CD4-positive, alpha-beta T cell treated with Interleukin-17A for 4 hours (primary cell): Measurements from ENCODE around the gene ABHD16B.

Experiments used
- DNase-seq: peaks from one replicate; pipeline ENCODE4 v3.0.0-alpha.2; 2020; ENCODE audit warnings: mixed read lengths

ABHD16B gene

DNA sequence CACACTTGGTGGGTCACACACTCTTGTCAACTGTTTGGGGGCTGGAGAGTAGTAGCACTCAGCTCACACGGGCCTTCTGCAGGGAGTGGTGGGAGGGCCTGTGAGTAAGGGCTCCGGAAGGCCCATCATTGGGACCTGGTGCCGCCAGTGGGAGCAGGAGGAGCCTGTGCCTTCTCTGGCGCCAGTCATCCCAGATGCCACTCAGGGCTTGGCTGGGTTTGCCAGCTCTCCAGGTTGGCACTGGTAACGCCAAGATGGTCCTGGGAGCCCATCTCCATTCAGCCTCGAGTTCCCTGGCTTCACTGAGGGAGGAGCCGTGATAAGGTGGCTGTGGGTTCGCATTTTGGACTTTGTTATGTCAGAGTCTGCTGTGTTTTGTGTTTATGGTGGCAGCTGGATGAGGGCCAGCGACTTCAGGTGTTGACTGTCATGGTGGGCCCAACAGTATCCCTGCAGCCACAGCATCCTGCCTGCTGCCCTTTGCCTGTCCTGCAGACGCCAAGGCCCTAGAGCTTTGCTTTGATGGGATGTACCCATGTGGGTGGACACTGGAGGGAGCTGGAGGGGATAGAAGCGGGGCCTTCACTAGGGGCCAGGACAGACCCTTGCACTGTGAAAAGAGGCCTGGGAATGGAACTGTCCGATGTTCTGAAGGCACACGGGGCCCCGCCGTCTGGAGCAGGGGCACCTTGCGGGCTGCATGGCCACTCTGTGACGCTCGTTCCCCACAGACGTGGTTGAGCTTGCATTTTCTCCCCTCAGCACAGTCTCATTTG, 20.3 kb downstream of the ABHD16B start:
- no peak for DNase-seq

- no peak for DNase-seq
Observed at GRCh38 chr20:63882257-63883200, 21.2 kb downstream of the ABHD16B start.

DNA sequence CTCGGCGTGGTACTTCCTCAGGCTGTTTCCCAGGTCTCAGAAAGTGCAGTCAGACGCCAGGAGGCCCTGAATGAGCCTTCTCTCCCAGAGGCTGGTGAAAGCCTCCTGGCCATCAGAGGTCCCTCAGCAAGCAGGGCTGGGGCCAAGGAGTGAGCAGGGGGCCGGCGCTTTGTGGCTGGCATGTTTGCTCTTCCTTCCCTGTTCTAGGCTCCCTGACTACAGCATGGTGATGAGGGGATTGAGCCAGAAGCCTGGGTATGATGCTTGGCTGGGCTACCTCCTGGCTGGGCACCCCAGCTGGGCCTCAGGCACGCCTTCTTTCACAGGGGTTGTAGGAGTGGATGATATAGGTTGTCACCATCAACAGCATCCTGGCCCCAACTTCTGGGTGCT, 21.9 kb downstream of the ABHD16B start:
- DNase-seq: no peak

DNA sequence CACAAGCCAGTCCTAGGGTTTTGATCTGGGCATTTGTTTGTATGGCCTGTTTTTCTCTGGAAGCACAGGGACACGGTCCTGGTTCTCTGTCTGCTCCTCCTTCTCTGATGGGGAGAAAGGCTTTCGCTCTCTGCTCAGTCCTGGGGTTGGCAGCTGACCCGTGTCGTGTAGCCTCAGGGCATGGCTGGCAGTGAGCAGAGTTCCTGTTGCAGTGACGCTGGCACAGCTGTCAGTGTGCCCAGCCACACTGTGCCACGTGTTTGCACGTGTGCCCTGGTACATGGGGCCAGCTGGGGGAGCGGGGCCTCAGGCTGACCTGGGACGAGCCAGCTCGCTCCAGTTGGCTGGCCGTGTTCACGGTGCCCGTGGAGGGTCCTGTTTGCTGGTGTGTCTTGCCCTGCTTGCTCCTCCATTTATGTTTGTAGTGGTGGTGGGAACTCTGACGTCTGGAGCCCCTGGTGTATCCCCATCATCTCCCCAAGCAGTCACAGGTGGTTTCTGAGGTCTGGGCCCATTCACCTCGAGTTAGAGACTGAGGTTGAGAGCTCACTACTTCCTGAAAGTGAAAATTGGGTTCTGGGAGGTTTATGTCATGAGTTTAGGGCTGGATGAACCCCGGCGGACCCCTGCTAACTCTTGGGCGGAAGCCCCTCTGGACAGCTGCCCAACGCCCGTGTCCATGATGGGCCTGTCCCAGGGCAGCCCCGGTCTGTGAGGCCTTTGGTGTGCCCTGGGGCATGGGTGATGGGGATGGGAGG, 23.4 kb downstream of the ABHD16B start:
- no peak for DNase-seq

DNA sequence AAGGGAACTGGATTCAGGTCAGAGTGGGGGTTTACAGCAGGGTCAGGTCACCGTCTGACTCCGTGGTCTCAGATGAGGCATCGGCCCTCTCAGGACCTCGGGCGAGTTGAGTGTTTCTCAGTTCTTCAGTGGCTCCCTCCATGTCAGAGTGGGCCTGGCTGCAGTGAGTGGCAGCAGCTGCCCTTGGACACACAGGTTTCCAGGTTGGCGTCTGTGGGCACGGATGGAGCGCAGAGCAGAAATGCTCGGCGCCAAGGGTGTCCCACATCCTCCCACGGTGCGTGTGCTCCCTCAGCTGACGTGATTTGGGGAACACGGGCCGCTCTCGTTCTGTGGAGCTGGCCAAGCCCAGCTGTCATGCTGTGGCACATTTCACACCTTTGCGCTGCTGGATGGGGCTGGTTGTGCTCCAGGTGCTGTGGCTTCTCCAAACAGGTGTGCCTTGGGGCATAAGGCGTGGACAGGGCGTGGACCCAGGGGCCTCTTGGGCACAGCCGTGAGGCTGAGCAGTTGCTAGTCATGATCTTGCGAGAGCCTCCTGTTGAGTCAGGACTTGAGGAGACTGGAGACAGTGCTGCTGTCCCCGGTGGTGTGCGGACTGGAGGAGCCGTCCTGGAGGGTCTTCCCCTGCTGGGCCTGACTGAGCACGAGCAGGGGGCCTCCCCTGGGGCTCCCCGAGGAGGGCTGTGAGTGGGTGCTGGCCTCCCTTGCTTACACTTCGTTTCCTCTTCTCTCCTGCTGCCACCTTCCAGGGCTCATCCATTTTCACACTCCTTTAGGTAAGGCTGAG, 24.2 kb downstream of the ABHD16B start:
- DNase-seq: no peak

- DNase-seq: no peak
Observed at GRCh38 chr20:63886054-63886419, 24.7 kb downstream of the ABHD16B start.

- DNase-seq: no peak
Observed at GRCh38 chr20:63886921-63887320, 25.6 kb downstream of the ABHD16B start.

- DNase-seq: no peak
Observed at GRCh38 chr20:63889241-63890200, 28.2 kb downstream of the ABHD16B start.

GRCh38 chr20:63890201-63890576, 28.9 kb downstream of the ABHD16B start:
- DNase-seq: no peak

DNA sequence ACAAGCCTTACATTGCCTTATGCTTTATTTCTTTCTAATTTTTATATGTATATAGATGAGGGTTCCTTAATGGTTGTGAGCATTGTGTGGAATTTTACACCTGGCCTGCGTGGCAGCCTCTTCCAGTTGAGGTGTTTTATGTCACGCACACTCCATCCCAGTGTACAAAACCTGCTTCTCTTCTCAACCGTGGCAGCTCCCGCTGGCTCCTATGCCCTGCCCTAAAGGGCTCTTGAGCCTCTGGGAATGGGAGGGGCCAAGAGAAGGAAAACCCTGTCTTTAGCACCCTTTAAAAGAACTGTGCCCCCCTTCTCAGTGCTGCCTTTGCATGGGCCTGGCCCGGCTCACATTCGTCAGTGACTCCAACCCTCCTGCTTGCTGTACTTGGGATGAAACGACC, 29.3 kb downstream of the ABHD16B start:
- DNase-seq: no peak

DNA sequence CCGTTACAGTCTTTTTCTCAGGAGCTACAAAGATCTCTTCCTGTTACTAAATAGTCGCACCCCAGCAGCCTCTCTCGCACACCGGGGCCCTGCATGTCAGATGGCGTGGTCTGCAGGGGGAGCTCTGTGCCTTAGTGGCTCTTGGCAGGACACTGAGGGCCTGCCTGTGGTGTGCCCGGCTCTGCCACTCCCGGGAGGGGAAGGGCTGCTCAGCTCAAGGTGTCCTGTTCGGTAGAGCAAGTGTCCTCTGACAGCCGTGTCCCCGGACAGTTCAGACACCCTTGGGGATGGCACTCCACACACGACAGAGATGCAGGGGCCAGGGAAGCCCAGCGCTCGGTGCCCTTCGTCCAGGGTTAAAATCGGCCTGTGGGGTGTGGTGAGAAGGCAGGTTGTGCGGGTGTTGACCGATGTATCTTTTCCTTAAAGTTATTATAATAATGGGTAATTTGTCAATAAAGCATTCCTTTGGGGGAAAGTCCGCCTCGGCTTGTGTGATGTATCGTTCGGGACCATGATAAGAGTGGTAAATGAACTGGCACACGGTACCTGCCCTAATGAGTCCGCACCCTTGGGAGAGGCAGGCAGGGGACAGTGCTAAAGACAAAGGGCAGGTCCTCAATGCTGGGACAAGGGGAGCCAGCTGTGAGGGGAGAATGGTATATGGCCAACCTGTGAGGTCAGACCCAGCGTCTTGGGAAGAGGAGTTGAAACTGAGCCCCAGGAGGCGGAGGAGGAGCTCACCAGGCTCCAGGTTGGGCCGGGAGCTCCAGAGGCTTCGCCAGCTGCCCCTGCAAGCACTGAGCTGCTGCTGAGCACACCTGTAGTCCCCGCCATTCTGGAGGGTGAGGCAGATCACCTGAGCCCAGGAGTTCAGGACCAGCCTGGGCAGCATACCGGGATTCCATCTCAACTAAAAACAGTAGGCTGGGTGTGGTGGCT, 30.0 kb downstream of the ABHD16B start:
- DNase-seq: no peak

- no peak for DNase-seq
Observed at GRCh38 chr20:63892402-63892801, 31.1 kb downstream of the ABHD16B start.

- no peak for DNase-seq
Observed at GRCh38 chr20:63893999-63894357, 32.7 kb downstream of the ABHD16B start.

DNA sequence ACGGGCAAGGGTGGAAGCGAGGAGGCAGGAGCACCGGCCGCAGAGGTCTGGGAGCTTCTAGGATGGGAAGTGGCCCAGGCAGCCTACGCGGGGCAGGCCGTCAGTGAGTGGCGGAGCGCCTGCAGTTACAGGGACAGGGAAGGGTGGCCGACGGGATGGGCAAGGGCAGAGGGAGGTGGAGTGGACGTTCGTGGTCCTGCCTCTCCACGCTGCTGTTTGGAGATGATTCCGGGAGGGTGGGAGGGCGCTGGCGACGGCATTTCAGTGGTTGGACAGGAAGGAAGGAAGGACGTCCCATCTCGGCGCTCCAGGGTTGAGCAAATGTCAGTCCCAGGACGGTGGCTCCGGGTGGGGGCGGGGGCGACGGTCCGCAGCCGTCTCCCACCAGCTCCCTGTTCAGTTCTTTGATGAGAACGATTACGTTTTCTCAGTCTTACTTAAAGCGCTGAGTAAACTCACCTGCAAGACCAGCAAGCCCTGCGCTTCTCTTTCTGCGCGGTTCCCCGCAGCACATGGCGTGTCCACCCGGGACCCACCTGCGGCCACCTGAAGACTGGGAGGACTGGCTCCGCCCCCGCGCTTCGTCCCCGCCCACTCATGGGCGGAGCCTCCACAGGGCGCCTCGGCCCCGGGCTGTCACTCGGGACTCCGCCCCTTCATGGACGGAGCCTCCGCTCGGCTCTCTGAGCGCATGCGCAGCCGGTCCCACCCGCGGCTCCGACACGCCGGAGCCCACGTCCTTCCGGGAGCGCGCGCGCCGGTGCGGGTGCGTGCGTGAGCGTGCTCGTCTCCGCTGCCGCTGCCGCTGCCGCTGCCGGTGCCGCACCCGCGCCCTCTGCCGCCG, 33.3 kb downstream of the ABHD16B start, which contains the start of gene DNAJC5:
Gene DNAJC5, plus strand, starts transcription at position 769 of the 844 bp plus-strand sequence. CDS start 33,220 bp downstream, outside the sequence.
- DNase-seq: peak; percentile 98

- DNase-seq: no peak
Observed at GRCh38 chr20:63895202-63895951, 34.1 kb downstream of the ABHD16B start.

GRCh38 chr20:63895952-63896263, 34.6 kb downstream of the ABHD16B start:
- no peak for DNase-seq

GRCh38 chr20:63896264-63897105, 35.2 kb downstream of the ABHD16B start:
- DNase-seq: peak; percentile 38
